Left kidney (tissue), 2 donors: ENCODE data around the gene ODAD2. TPM values are rescaled to one million over a fixed set of nuclear protein-coding genes. Genes with fewer than 3 reads are reported as not detected.

ENCODE experiments used
- DNase-seq: peaks from one replicate; pipeline ENCODE4 v3.0.0-alpha.2; 2013
- polyA plus RNA-seq: library from polyadenylated mRNA; unstranded; fragments of 120-200 nt; gene quantifications from one replicate; pipeline ENCODE4 v1.2.1, GENCODE V29; 2013; ENCODE audit not compliant: insufficient read length

Gene ODAD2
- polyA plus RNA-seq, 1 donor = 1.5 TPM

GRCh38 chr10:27770181-27770580 is 228.7 kb downstream of the ODAD2 start:
- DNase-seq = no peak
